HepG2 (cell line): ENCODE measurements around the gene MRPS25. TPM values are rescaled to one million over a fixed set of nuclear protein-coding genes. Genes with fewer than 3 reads are reported as not detected.

Source experiments
- CREM ChIP-seq, 2 experiments: sonication (generic) in 1 of 2; formaldehyde crosslinking in 1 of 2; IDR thresholded peaks; 2 replicates each; pipeline versions ENCODE4 v1.4.0 to v1.6.1; 2016 to 2020; ENCODE audit warnings: antibody characterized with exemption in 1 of 2, mild to moderate bottlenecking in 1 of 2, missing genetic modification reagents in 1 of 2
- GFI1 ChIP-seq: sonication (generic); formaldehyde crosslinking; IDR thresholded peaks from 2 replicates; pipeline ENCODE4 v1.5.0; 2020; ENCODE audit warnings: missing genetic modification reagents, mild to moderate bottlenecking, borderline replicate concordance
- HNF1B ChIP-seq: sonication (generic); formaldehyde crosslinking; IDR thresholded peaks from 2 replicates; pipeline ENCODE4 v1.5.1; 2020; ENCODE audit warnings: mild to moderate bottlenecking, moderate library complexity, missing genetic modification reagents
- MED1 ChIP-seq: sonication (generic); formaldehyde crosslinking; IDR thresholded peaks from 2 replicates; pipeline ENCODE4 v1.4.0; 2020; ENCODE audit warnings: missing genetic modification reagents
- MEIS2 ChIP-seq: sonication (generic); formaldehyde crosslinking; IDR thresholded peaks from 2 replicates; pipeline ENCODE4 v1.9.0; 2021; ENCODE audit warnings: mild to moderate bottlenecking, missing genetic modification reagents
- MIXL1 ChIP-seq: IDR thresholded peaks from 2 replicates; pipeline ENCODE4 v1.6.1; 2016
- MNT ChIP-seq: fragments of 450-650 bp; IDR thresholded peaks from 2 replicates; pipeline ENCODE4 v1.6.1; 2016
- MTA3 ChIP-seq: sonication (generic); formaldehyde crosslinking; IDR thresholded peaks from 2 replicates; pipeline ENCODE4 v1.4.0; 2020; ENCODE audit warnings: missing genetic modification reagents
- MXD1 ChIP-seq: sonication (generic); formaldehyde crosslinking; IDR thresholded peaks from 2 replicates; pipeline ENCODE4 v1.4.0; 2020; ENCODE audit warnings: mild to moderate bottlenecking, missing genetic modification reagents
- NCOA2 ChIP-seq: sonication (generic); formaldehyde crosslinking; IDR thresholded peaks from 2 replicates; pipeline ENCODE4 v1.8.0; 2022; ENCODE audit warnings: inconsistent platforms
- NFRKB ChIP-seq: fragments of 450-650 bp; IDR thresholded peaks from 2 replicates; pipeline ENCODE4 v1.6.1; 2017
- PCBP2 ChIP-seq: fragments of 200-400 bp; formaldehyde crosslinking; optimal IDR thresholded peaks from 2 replicates; pipeline ENCODE3; 2018; ENCODE audit warnings: low read length, low read depth; ENCODE audit not compliant: poor library complexity, severe bottlenecking
- PHF5A ChIP-seq: IDR thresholded peaks from one replicate; pipeline ENCODE4 v1.6.1; 2018; ENCODE audit warnings: low read depth, missing genetic modification reagents; ENCODE audit not compliant: unreplicated experiment
- REL ChIP-seq: sonication (generic); formaldehyde crosslinking; conservative IDR thresholded peaks from 2 replicates; pipeline ENCODE4 v1.8.0; 2022; ENCODE audit warnings: mild to moderate bottlenecking, missing genetic modification reagents, moderate library complexity
- SAP130 ChIP-seq: IDR thresholded peaks from 2 replicates; pipeline ENCODE4 v1.6.1; 2016; ENCODE audit warnings: low read depth
- SKI ChIP-seq: fragments of 450-650 bp; IDR thresholded peaks from one replicate; pipeline ENCODE4 v1.6.1; 2018; ENCODE audit warnings: mild to moderate bottlenecking; ENCODE audit not compliant: partially characterized antibody
- SOX13 ChIP-seq, 3 experiments: fragments of 450-650 bp in 1 of 3; sonication (generic) in 1 of 3; formaldehyde crosslinking in 1 of 3; IDR thresholded peaks in 2 of 3; conservative IDR thresholded peaks in 1 of 3; 2 replicates each; pipeline versions ENCODE4 v1.5.0 to v1.6.1; 2016 to 2020; ENCODE audit warnings: antibody characterized with exemption in 1 of 3, mild to moderate bottlenecking in 1 of 3, missing compliant biosample characterization in 1 of 3, missing genetic modification reagents in 1 of 3, moderate library complexity in 1 of 3
- SP4 ChIP-seq: sonication (generic); formaldehyde crosslinking; IDR thresholded peaks from 2 replicates; pipeline ENCODE4 v1.8.1; 2023; ENCODE audit warnings: mild to moderate bottlenecking, missing genetic modification reagents
- THAP11 ChIP-seq: IDR thresholded peaks from 2 replicates; pipeline ENCODE4 v1.6.1; 2016; ENCODE audit warnings: missing biosample characterization, missing genetic modification reagents
- YEATS2 ChIP-seq: sonication (generic); formaldehyde crosslinking; IDR thresholded peaks from 2 replicates; pipeline ENCODE4 v1.4.0; 2020; ENCODE audit warnings: missing genetic modification reagents, borderline replicate concordance
- ZBTB39 ChIP-seq: sonication (generic); formaldehyde crosslinking; IDR thresholded peaks from 2 replicates; pipeline ENCODE4 v1.5.0; 2020; ENCODE audit warnings: missing genetic modification reagents
- ZNF143 ChIP-seq: sonication (generic); formaldehyde crosslinking; IDR thresholded peaks from 2 replicates; pipeline ENCODE4 v1.4.0; 2020; ENCODE audit warnings: missing genetic modification reagents
- ZNF350 ChIP-seq: sonication (generic); formaldehyde crosslinking; IDR thresholded peaks from 2 replicates; pipeline ENCODE4 v1.4.0; 2020; ENCODE audit warnings: mild to moderate bottlenecking, low read depth, missing genetic modification reagents, borderline replicate concordance
- ZNF446 ChIP-seq: sonication (generic); formaldehyde crosslinking; IDR thresholded peaks from 2 replicates; pipeline ENCODE4 v1.5.0; 2020; ENCODE audit warnings: mild to moderate bottlenecking, missing genetic modification reagents
- ZNF749 ChIP-seq: sonication (generic); formaldehyde crosslinking; IDR thresholded peaks from 2 replicates; pipeline ENCODE4 v1.8.0; 2022; ENCODE audit warnings: mild to moderate bottlenecking, missing genetic modification reagents, moderate library complexity, borderline replicate concordance
- polyA plus RNA-seq, 8 experiments: library from polyadenylated mRNA; depleted of rRNA in 3 of 8; stranded (reverse) in 7 of 8; unstranded in 1 of 8; fragments of >200 nt; fragmentation: Illumina TruSeq in 4 of 8; extraction: Trizol in 4 of 8; gene quantifications; 2 replicates each; pipeline versions ENCODE4 v1.2.1 to v1.2.3, GENCODE V29; 2011 to 2016; ENCODE audit warnings: low read depth in 4 of 8, missing spikeins in 1 of 8, mixed read lengths in 1 of 8; ENCODE audit not compliant: insufficient read depth in 1 of 8
- total RNA-seq, 5 experiments: library from RNA; depleted of rRNA; stranded (reverse); fragments of >200 nt; fragmentation: Illumina TruSeq; extraction: Trizol; gene quantifications; 2 replicates each; pipeline ENCODE4 v1.2.3, GENCODE V29; 2016; ENCODE audit warnings: low read depth in 1 of 5

MRPS25 gene
- total and polyA plus RNA-seq, 2 of the 13 experiments (the other 11 are each of a cell fraction or from before 2014, with no cell fraction given) = 60.1 to 74.3 TPM

GRCh38 chr3:15107075-15107947 lies 42.2 kb upstream of the MRPS25 start (continued):
- TF ChIP-seq MXD1 (CRISPR knock-in tag) = no peak
- TF ChIP-seq MNT = no peak
- TF ChIP-seq NFRKB = no peak
- no peak for TF ChIP-seq MTA3 (CRISPR knock-in tag)
- no peak for TF ChIP-seq ZNF446 (CRISPR knock-in tag)
- TF ChIP-seq SKI = no peak
- TF ChIP-seq THAP11 = peak; percentile 53
- no peak for TF ChIP-seq SP4
- peak; percentile 80 for TF ChIP-seq NCOA2 (CRISPR knock-in tag)
- TF ChIP-seq GFI1 = no peak
- TF ChIP-seq ZNF749 = no peak
- no peak for TF ChIP-seq PHF5A (CRISPR knock-in tag)
- peak; percentile 94 for TF ChIP-seq MED1
- TF ChIP-seq MIXL1 (CRISPR knock-in tag) = 0 out of 2 replicates have a peak, but pooled peaks have one; percentile 65
- 0 out of 2 replicates have a peak, but pooled peaks have one; percentile 43 for TF ChIP-seq ZBTB39 (CRISPR knock-in tag)
- no peak for TF ChIP-seq SOX13 (IDR thresholded peaks at IDR 0.05)
- peak in 1 of 2 experiments; percentile 54; a peak in 1 of 4 replicates for TF ChIP-seq SOX13 (CRISPR knock-in tag; conservative IDR thresholded peaks at IDR 0.05 in 1 of 2, IDR thresholded peaks at IDR 0.05 in 1 of 2)
- peak; percentile 71 for TF ChIP-seq SAP130 (CRISPR knock-in tag)
- TF ChIP-seq MEIS2 = peak; percentile 77
- TF ChIP-seq CREM (IDR thresholded peaks at IDR 0.05) = peak; percentile 36; the same call in 1 of the 2 replicates
- no peak for TF ChIP-seq CREM (CRISPR knock-in tag; IDR thresholded peaks at IDR 0.05)
- TF ChIP-seq PCBP2 = no peak
- TF ChIP-seq REL = no peak
- TF ChIP-seq ZNF143 (CRISPR knock-in tag) = peak; percentile 20; the same call in 1 of the 2 replicates
- peak; percentile 81 for TF ChIP-seq HNF1B (CRISPR knock-in tag)
- no peak for TF ChIP-seq YEATS2 (CRISPR knock-in tag)
- peak; percentile 42; the same call in 1 of the 2 replicates for TF ChIP-seq ZNF350
